Subcutaneous adipose tissue (tissue), 4 donors: ENCODE data around the gene NT5DC3. TPM values are rescaled to one million over a fixed set of nuclear protein-coding genes. Genes with fewer than 3 reads are reported as not detected.

Experiments used
- total RNA-seq, 4 donors: library from RNA; depleted of rRNA; stranded (reverse); fragments of >200 nt; gene quantifications; one replicate each; pipeline ENCODE4 v1.1.0, GENCODE V29; 2016
- TF ChIP-seq, protein P1 (sequence below): fragments of 450-650 bp; IDR thresholded peaks from one replicate; pipeline ENCODE4 v1.5.1; 2016; ENCODE audit warnings: low read depth, mild to moderate bottlenecking, control low read depth, antibody characterized with exemption, moderate library complexity

NT5DC3 gene
- total RNA-seq, 4 donors from 2014 or later: 4.5 to 7.0 (median 5.6) TPM

DNA sequence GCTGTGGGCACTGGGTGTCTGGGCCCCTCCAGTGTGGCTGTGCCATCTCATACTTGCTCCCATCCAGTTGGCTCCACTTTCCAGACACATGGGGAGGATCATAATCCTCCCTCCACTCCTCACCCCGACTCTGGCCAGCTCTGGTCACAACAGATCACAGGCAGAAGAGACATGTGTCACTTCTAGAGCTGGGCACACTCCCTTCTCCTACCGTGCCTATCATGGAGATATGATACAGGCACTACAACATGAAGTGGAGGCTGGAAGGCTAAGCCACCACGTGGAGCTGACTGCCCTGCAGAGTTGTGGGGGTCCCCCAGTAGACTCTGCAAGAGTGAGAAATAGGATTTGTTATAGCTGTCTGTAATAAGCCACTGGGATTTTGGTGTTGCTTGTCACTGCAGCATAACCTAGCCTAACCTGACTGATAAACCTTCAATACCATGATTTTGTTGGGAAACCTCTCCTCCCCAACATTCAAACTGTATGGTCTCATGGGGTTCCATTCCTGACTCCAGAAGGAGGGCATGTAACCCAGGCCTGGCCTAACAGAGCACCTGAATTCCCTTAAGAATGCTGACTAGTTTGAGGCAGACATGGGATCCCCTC, 20.0 kb downstream of the NT5DC3 start:
- TF ChIP-seq, protein P1, sequence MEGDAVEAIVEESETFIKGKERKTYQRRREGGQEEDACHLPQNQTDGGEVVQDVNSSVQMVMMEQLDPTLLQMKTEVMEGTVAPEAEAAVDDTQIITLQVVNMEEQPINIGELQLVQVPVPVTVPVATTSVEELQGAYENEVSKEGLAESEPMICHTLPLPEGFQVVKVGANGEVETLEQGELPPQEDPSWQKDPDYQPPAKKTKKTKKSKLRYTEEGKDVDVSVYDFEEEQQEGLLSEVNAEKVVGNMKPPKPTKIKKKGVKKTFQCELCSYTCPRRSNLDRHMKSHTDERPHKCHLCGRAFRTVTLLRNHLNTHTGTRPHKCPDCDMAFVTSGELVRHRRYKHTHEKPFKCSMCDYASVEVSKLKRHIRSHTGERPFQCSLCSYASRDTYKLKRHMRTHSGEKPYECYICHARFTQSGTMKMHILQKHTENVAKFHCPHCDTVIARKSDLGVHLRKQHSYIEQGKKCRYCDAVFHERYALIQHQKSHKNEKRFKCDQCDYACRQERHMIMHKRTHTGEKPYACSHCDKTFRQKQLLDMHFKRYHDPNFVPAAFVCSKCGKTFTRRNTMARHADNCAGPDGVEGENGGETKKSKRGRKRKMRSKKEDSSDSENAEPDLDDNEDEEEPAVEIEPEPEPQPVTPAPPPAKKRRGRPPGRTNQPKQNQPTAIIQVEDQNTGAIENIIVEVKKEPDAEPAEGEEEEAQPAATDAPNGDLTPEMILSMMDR: no peak

DNA sequence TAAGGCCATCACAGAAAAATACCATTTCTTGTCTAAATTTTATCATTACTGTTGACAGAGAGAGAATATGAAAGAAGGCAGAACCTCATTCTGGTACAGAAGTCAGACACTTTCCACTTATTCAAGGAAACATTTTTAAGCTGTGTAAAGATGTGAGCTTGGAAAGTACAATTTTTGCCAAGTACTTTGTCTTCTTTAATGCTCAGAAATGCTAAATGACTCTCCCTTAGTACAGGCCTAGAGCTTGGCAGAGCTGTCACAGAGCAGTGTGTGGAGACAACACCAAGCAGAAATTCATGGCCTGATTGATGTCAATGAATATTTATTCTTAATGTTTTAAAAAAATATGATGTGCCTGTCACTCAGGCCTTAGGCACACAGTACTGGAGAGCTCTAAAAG, 20.7 kb downstream of the NT5DC3 start:
- TF ChIP-seq, protein P1: no peak

- TF ChIP-seq, protein P1: no peak
Observed at GRCh38 chr12:103819892-103820291, 21.1 kb downstream of the NT5DC3 start.

DNA sequence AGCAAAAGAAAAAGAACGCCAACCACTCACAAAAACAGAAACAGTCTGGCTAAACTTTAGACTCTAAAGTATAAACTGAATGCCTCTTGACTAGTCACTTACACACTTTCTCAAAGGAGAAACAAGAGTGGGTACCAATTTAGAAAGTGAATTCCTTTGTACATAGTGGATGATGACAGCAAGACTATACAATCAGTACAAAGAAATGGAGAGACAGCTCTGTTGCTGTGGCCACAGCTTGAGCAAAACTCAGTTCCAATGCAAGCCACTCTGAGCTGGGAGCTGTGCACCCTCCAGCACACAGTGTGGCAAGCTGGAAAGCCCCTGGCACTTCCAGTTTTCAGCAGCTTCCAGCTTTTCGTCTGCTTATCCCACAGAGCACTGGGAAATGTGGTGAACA, 21.7 kb downstream of the NT5DC3 start:
- TF ChIP-seq, protein P1: no peak

- TF ChIP-seq, protein P1: no peak
Observed at GRCh38 chr12:103817791-103818190, 23.2 kb downstream of the NT5DC3 start.

- TF ChIP-seq, protein P1: no peak
Observed at GRCh38 chr12:103816663-103817062, 24.4 kb downstream of the NT5DC3 start.

DNA sequence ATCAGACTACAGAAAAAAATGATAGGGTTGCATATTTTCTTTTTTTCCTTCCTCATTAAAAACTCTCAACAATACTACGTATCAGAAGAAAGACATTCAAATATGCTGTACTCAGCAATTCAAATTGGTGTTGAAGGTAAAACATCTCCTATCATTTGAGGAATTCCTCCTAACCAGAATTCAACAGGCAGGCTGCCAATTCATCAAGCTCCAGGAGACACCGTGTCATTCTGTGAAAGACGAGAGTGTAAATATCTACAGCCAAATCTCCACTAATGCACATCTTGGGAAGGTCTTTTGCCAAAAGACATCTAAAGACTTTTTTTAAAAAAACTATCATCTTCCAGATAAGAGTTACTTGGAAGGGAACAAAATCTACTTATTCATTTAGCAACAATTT, 26.6 kb downstream of the NT5DC3 start:
- TF ChIP-seq, protein P1: no peak
